H1 (cell line): ENCODE data around the gene LY6G5C. TPM values are rescaled to one million over a fixed set of nuclear protein-coding genes. Genes with fewer than 3 reads are reported as not detected.

Experiments used
- CBX5 ChIP-seq: fragments of 300-800, 300-1000 bp; sonication (generic); IDR thresholded peaks from 2 replicates; pipeline ENCODE4 v1.7.1; 2016; ENCODE audit warnings: antibody characterized with exemption, low read length, low read depth
- CHD2 ChIP-seq: IDR thresholded peaks from 2 replicates; pipeline ENCODE4 v1.6.1; 2012; ENCODE audit warnings: low read length, improper control_type of control experiment
- CTCF ChIP-seq, 3 experiments: IDR thresholded peaks; 1 replicate in 2 of 3; 2 replicates in 1 of 3; pipeline versions ENCODE4 v1.5.1 to v1.6.1; 2011; ENCODE audit warnings: low read length in 3 of 3, mild to moderate bottlenecking in 3 of 3, inconsistent platforms in 2 of 3, low read depth in 1 of 3, moderate library complexity in 1 of 3; ENCODE audit not compliant: insufficient read depth in 1 of 3; ENCODE audit errors: control extremely low read depth in 1 of 3
- EGR1 ChIP-seq: IDR thresholded peaks from 2 replicates; pipeline ENCODE4 v1.6.1; 2011; ENCODE audit warnings: low read depth, low read length, borderline replicate concordance
- KDM1A ChIP-seq: fragments of 200-600, 300-600 bp; sonication (generic); IDR thresholded peaks from 2 replicates; pipeline ENCODE4 v1.7.1; 2016; ENCODE audit warnings: mild to moderate bottlenecking, low read length, borderline replicate concordance
- NRF1 ChIP-seq: IDR thresholded peaks from 2 replicates; pipeline ENCODE4 v1.6.1; 2011; ENCODE audit warnings: mild to moderate bottlenecking, low read depth, low read length, improper control_type of control experiment
- RFX5 ChIP-seq: IDR thresholded peaks from 2 replicates; pipeline ENCODE4 v1.6.1; 2011; ENCODE audit warnings: low read depth, low read length, improper control_type of control experiment, borderline replicate concordance
- ZNF274 ChIP-seq: IDR thresholded peaks from 2 replicates; pipeline ENCODE4 v1.7.0; 2012; ENCODE audit warnings: low read length, borderline replicate concordance; ENCODE audit errors: extremely low read depth
- polyA plus RNA-seq, 7 experiments: library from polyadenylated mRNA; depleted of rRNA in 3 of 7; stranded (reverse) in 5 of 7; unstranded in 2 of 7; fragments of >200 nt in 5 of 7; fragments of 200-250 nt in 2 of 7; gene quantifications; 1 replicate in 5 of 7; 2 replicates in 1 of 7; 4 replicates in 1 of 7; pipeline versions ENCODE4 v1.2.1 to v1.2.3, GENCODE V29; 2011 to 2013; ENCODE audit warnings: missing spikeins in 2 of 7, mixed read lengths in 2 of 7
- total RNA-seq: library from RNA; stranded (reverse); fragmentation: NEBNext Ultra II Directional; extraction: Animal tissue kit (Norgen Biotek cat#: 25700); gene quantifications from 2 replicates; pipeline ENCODE4 v1.2.1, GENCODE V29; 2021

Gene LY6G5C
- total and polyA plus RNA-seq, 2 of the 8 experiments (the other 6 are each of a cell fraction or from before 2014, with no cell fraction given): 1.1 to 1.8 TPM

GRCh38 chr6:31689249-31690110 lies 8.6 kb upstream of the LY6G5C start (continued):
- TF ChIP-seq CTCF (IDR thresholded peaks at IDR 0.05; ENCODE audit: control extremely low read depth in 1 of 3, insufficient read depth in 1 of 3, low read depth in 1 of 3, low read length in 3 of 3): peak; percentile 58 to 88 (median 83)
- no peak for TF ChIP-seq EGR1
- no peak for TF ChIP-seq CHD2
- TF ChIP-seq KDM1A: no peak
- no peak for TF ChIP-seq ZNF274
- no peak for TF ChIP-seq NRF1
- no peak for TF ChIP-seq RFX5
- TF ChIP-seq CBX5: no peak
